Uterus (tissue), 4 donors: ENCODE measurements around the gene CBFA2T2. TPM values are rescaled to one million over a fixed set of nuclear protein-coding genes. Genes with fewer than 3 reads are reported as not detected.

ENCODE experiments used
- DNase-seq, 2 donors: peaks; one replicate each; pipeline ENCODE4 v3.0.0-alpha.2; 2019 to 2020
- H3K27ac ChIP-seq, 2 donors: fragments of 200-600 bp; sonication (generic); 1 replicate in 1 of 2; 2 replicates in 1 of 2; pipeline ENCODE4 v1.5.1; 2016 to 2018
- H3K27me3 ChIP-seq, 2 donors: fragments of 200-600 bp; sonication (generic); one replicate each; pipeline ENCODE4 v1.5.1; 2018 to 2019; ENCODE audit warnings: control low read depth in 1 of 2
- H3K36me3 ChIP-seq, 2 donors: fragments of 200-600 bp; sonication (generic); one replicate each; pipeline ENCODE4 v1.5.1; 2019; ENCODE audit warnings: control low read depth in 1 of 2
- H3K4me1 ChIP-seq, 2 donors: fragments of 200-600 bp; sonication (generic); one replicate each; pipeline ENCODE4 v1.5.1; 2018 to 2019; ENCODE audit warnings: control low read depth in 1 of 2
- H3K4me3 ChIP-seq, 2 donors: fragments of 200-600 bp; sonication (generic); 1 replicate in 1 of 2; 2 replicates in 1 of 2; pipeline ENCODE4 v1.5.1; 2018 to 2019; ENCODE audit warnings: mild to moderate bottlenecking in 1 of 2
- H3K9me3 ChIP-seq, 2 donors: fragments of 200-600 bp; sonication (generic); one replicate each; pipeline ENCODE4 v1.5.1; 2019; ENCODE audit warnings: control low read depth in 1 of 2
- CTCF ChIP-seq, 4 experiments: fragments of 200-600 bp in 2 of 4; fragments of 450-650 bp in 2 of 4; sonication (generic) in 2 of 4; IDR thresholded peaks; one replicate each; pipeline ENCODE4 v1.5.1; 2016 to 2019; ENCODE audit warnings: antibody characterized with exemption in 4 of 4, mild to moderate bottlenecking in 2 of 4, moderate library complexity in 1 of 4
- POLR2A ChIP-seq, 2 donors: fragments of 450-650 bp; IDR thresholded peaks; one replicate each; pipeline ENCODE4 v1.6.1; 2016; ENCODE audit warnings: antibody characterized with exemption in 2 of 2, mild to moderate bottlenecking in 1 of 2, moderate library complexity in 1 of 2
- intact Hi-C: fragments of 100-400 bp; cut with DNase I; formaldehyde crosslinking; loops from one replicate; pipeline ENCODE4 v1.15.1; 2023; ENCODE audit warnings: low total_unique reads
- total RNA-seq, 4 donors: library from RNA; depleted of rRNA in 3 of 4; stranded (reverse); fragments of >200 nt in 3 of 4; gene quantifications; one replicate each; pipeline versions ENCODE4 v1.1.0 to v1.2.4, GENCODE V29; 2014 to 2023
- donor health status: DM: yes; HTN: yes; CAD: no.

CBFA2T2 gene
- total RNA-seq, 4 donors from 2014 or later: 13.6 to 32.4 (median 24.3) TPM

- TF ChIP-seq POLR2A (IDR thresholded peaks at IDR 0.05): no peak
- TF ChIP-seq CTCF (IDR thresholded peaks at IDR 0.05): no peak
- intact Hi-C loops: no loop called here
Observed at GRCh38 chr20:33651562-33652048, 161.7 kb downstream of the CBFA2T2 start.

GRCh38 chr20:33653218-33653899 lies 163.5 kb downstream of the CBFA2T2 start:
- Histone ChIP-seq H3K36me3 (no peaks in the 10 kb centered on the region), H3K9me3 (no peaks in the 10 kb centered on the region), H3K27ac (peak overlapping the region in 1 of 2 donors; percentile 57), H3K27me3 (no peaks in the 10 kb centered on the region), H3K4me1 (peaks cover 0 to 4% of the 10 kb centered on the region in 2 donors), H3K4me3 (peak overlapping the region in 1 of 2 donors; percentile 16)
- intact Hi-C loops: no loop called here
- DNase-seq: peak; percentile 69 to 77
- TF ChIP-seq CTCF (IDR thresholded peaks at IDR 0.05) (peak; percentile 65 to 82 (median 76)), POLR2A (IDR thresholded peaks at IDR 0.05) (no peak)

More at GRCh38 chr20:33651562-33652048, 161.7 kb downstream of the CBFA2T2 start:
- Histone ChIP-seq H3K27me3 (no peaks in the 10 kb centered on the region), H3K9me3 (no peaks in the 10 kb centered on the region), H3K4me1 (peaks cover 0 to 4% of the 10 kb centered on the region in 2 donors), H3K36me3 (no peaks in the 10 kb centered on the region), H3K4me3 (no peak overlapping the region), H3K27ac (no peak overlapping the region)
- no peak for DNase-seq

- peak; percentile 24 to 48 for DNase-seq
- intact Hi-C loops: no loop called here
- H3K27ac ChIP-seq: peak overlapping the region in 1 of 2 donors; percentile 57
Observed at GRCh38 chr20:33653900-33654596, 164.2 kb downstream of the CBFA2T2 start.

GRCh38 chr20:33654680-33655161 lies 164.8 kb downstream of the CBFA2T2 start:
- no peak overlapping the region for H3K4me3 ChIP-seq
- no peak overlapping the region for H3K27ac ChIP-seq
- H3K9me3 ChIP-seq: no peaks in the 10 kb centered on the region
- H3K36me3 ChIP-seq: no peaks in the 10 kb centered on the region
- no peak for DNase-seq
- peaks cover 0 to 4% of the 10 kb centered on the region in 2 donors for H3K4me1 ChIP-seq
- intact Hi-C loops: no loop called here
- H3K27me3 ChIP-seq: no peaks in the 10 kb centered on the region
- TF ChIP-seq CTCF (IDR thresholded peaks at IDR 0.05): no peak
- no peak for TF ChIP-seq POLR2A (IDR thresholded peaks at IDR 0.05)

More at GRCh38 chr20:33653900-33654596, 164.2 kb downstream of the CBFA2T2 start:
- Histone ChIP-seq H3K9me3 (no peaks in the 10 kb centered on the region), H3K27me3 (no peaks in the 10 kb centered on the region), H3K36me3 (no peaks in the 10 kb centered on the region), H3K4me3 (no peak overlapping the region), H3K4me1 (peaks cover 0 to 4% of the 10 kb centered on the region in 2 donors)
- no peak for TF ChIP-seq POLR2A (IDR thresholded peaks at IDR 0.05)
- no peak for TF ChIP-seq CTCF (IDR thresholded peaks at IDR 0.05)

GRCh38 chr20:33655164-33655563 lies 165.3 kb downstream of the CBFA2T2 start:
- Histone ChIP-seq H3K27me3 (no peaks in the 10 kb centered on the region), H3K4me3 (no peak overlapping the region), H3K36me3 (no peaks in the 10 kb centered on the region), H3K27ac (no peak overlapping the region), H3K9me3 (no peaks in the 10 kb centered on the region), H3K4me1 (peaks cover 0 to 4% of the 10 kb centered on the region in 2 donors)
- DNase-seq: no peak
- intact Hi-C loops: no loop called here
- TF ChIP-seq POLR2A (IDR thresholded peaks at IDR 0.05) (no peak), CTCF (IDR thresholded peaks at IDR 0.05) (no peak)
